ENCODE data around the gene SEMA3F.

DNA sequence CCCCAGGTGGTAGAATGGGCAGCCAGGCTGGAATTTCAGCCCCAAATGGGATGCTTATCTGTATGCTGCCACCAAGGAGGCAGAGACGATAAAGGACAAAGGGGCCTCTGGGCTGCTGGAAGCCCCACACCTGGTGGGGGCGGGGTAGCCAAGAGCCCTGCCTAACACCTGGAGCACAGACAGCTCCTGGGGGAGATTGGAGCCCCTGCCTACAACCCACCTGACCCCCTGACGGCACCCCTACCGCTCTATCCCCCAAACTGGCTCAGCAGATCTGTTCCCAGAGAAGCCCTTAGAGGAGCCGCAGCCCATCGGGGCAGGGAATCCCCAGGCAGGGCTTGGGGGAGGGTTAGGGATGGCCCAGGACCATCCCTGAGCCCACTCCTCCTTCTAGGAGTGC lies 15.8 kb upstream of the SEMA3F start:
- TF ChIP-seq, protein P1, sequence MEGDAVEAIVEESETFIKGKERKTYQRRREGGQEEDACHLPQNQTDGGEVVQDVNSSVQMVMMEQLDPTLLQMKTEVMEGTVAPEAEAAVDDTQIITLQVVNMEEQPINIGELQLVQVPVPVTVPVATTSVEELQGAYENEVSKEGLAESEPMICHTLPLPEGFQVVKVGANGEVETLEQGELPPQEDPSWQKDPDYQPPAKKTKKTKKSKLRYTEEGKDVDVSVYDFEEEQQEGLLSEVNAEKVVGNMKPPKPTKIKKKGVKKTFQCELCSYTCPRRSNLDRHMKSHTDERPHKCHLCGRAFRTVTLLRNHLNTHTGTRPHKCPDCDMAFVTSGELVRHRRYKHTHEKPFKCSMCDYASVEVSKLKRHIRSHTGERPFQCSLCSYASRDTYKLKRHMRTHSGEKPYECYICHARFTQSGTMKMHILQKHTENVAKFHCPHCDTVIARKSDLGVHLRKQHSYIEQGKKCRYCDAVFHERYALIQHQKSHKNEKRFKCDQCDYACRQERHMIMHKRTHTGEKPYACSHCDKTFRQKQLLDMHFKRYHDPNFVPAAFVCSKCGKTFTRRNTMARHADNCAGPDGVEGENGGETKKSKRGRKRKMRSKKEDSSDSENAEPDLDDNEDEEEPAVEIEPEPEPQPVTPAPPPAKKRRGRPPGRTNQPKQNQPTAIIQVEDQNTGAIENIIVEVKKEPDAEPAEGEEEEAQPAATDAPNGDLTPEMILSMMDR (conservative IDR thresholded peaks at IDR 0.05 in 1 of 2, IDR thresholded peaks at IDR 0.05 in 1 of 2; ENCODE audit: low read depth in 1 of 2, low read length in 2 of 2) = no peak
- TF ChIP-seq EZH2 (IDR thresholded peaks at IDR 0.05; ENCODE audit: low read length, missing control alignments) = no peak

Data from fibroblast of lung (primary cell).